GM18505 (cell line): Measurements from ENCODE around the gene S100A9.

Source experiments
- ATAC-seq: cut with Tn5 transposase; IDR thresholded peaks from one replicate; pipeline ENCODE4 v1.9.1; 2021; ENCODE audit not compliant: unreplicated experiment
- POLR2A ChIP-seq: IDR thresholded peaks from 4 replicates; pipeline ENCODE4 v1.6.1; 2011; ENCODE audit warnings: borderline replicate concordance; ENCODE audit not compliant: insufficient read depth, insufficient read length; ENCODE audit errors: extremely low read depth

S100A9 gene

DNA sequence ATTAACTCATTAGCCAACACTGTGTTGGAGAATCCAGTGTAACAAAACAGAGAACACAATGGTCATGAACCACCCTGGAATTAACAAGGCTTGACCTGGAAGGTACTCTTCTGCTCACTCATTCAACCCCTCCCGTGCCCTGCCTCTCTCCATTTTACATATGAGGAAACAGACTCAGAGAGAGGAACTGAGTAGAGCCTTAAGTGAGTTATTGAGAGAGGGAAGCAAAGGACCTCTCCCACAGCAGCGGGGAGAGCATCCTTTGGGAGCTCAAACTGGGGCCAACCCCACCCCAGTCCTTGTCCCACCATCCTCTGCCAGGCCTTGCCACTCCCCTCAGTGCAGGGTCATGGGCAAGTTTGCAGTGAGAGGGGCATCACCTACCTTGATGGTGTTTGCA lies 16.4 kb downstream of the S100A9 start:
- no peak for ATAC-seq
- no peak for TF ChIP-seq POLR2A

DNA sequence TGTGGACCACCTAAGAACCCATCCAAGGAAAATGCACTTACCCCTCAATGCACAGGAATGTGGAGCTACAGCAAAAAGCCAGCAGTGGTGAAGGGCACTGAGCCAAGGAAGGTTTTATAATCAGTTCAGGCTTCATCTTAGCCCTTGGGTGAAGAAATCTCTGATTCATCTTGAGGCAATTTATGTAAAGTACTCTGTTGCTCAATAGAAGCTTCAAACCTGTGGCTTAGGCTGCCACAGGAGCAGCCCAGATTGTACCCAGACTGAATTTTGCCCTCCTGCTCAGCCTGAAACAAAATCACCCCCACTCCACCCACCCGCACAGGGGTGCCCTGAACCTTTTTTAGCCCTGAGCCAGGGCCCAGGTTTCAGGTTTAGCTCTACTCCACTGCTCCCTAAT lies 17.9 kb downstream of the S100A9 start, which contains the start of gene S100A12:
TSS of gene S100A12 (minus strand) at position 111 of the 400 bp plus-strand sequence. CDS start 1,029 bp downstream, outside the sequence.
- ATAC-seq: no peak
- TF ChIP-seq POLR2A: no peak

DNA sequence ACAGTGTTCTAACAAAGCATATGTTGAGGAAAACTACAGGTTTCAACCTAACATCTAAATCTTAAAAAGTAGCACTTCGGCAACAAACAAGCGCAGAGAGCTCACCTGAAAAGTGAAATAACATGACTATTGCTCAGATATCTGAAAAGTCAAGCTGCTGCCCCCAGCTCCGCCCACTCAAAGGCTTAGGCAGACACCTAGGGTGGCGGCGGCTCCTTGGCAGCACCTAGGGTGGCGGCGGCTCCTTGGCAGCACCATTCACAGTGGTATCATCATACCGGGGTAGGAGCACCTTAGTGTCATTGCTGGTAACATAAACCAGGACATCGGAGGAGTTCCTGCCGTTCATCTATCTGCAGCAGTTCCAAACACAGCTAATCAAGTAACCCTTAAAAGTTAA lies 21.9 kb downstream of the S100A9 start:
- ATAC-seq: no peak
- TF ChIP-seq POLR2A: no peak

DNA sequence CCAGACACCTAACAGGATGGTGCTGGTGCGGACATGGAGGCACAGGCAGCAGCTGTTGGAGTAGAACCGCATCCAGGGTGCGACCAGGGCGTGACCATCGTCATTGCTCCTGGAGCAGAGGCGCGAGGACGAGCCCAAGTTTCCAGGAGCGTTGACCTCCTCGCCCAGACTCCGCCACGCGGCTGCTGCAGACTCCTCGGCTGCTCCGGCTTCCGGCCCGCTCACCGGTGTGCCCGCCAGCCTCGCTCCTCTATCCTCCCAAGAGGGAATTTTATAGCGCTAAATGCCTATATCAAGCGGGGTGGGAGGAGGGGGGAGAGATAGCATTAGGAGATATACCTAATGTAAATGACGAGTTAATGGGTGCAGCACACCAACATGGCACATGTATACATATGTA lies 23.1 kb downstream of the S100A9 start:
- no peak for ATAC-seq
- TF ChIP-seq POLR2A: no peak

DNA sequence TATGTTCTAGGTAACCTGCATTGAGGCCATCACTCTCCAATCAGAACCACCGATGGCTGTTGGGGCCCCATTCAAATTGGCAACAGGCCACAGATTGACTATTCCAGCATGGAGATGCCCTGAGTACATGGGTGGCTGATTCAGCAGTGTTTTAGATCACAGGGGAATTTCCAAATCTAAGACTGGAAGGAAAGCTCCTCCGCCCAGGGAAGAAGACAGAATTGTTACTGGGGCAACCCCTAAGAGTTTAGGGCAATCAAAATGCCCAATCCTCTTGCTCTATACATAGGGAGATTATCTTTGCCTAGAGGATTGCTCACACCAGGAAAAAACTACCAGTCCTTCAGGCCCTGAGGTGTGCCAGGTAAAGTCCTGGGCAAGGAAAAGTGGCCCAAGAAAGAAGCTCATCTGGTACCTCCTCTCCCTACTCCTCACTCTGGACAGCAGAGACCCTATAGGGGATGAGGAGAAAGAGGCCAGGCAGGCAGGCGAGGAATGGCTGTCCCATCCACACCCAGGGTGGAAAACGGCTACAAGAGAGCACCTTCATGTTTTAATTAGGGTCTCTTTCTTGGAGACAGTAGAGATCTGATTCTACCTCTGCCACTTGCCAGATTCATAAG lies 27.4 kb downstream of the S100A9 start:
- no peak for TF ChIP-seq POLR2A

DNA sequence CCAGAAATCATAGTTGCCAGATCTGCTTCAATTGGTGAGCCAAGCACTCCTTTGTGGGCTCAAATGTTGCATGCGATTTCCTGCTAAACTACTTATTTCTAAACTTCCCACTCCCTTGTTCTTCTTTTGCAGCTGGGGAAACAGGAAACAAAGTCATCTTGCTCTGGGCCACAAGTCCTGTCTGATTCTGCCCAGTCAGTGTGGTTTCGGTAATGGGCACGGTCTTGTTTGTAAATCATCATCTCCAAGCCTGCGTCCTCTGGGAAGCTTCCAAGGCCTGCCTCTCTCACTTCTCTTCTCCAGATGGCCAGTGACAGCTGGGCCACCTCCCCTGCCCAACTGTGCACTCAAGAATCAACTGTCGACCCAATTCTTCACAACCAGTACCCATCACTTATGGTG lies 28.8 kb downstream of the S100A9 start:
- no peak for TF ChIP-seq POLR2A
- no peak for ATAC-seq

More for the DNA sequence above, 27.4 kb downstream of the S100A9 start:
- ATAC-seq: no peak

DNA sequence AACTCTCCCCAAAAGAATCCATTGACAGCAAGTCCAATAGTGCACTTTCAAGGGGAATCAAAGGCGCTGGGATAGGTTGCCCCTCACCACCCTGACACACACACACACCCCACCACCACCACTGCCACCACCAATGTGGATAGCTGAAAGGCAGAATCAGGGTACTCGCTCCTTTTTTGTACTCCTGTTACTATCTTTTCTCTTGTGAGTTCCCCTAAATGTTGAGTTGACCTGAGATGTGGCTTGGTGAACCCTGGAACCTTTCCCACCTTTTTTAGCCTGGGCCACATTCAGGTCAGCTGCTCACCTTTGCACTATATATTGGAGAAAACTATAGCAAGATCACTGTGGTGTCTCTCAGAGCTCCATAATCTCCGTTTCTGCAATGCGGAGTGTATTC lies 29.3 kb downstream of the S100A9 start:
- no peak for ATAC-seq
- no peak for TF ChIP-seq POLR2A

DNA sequence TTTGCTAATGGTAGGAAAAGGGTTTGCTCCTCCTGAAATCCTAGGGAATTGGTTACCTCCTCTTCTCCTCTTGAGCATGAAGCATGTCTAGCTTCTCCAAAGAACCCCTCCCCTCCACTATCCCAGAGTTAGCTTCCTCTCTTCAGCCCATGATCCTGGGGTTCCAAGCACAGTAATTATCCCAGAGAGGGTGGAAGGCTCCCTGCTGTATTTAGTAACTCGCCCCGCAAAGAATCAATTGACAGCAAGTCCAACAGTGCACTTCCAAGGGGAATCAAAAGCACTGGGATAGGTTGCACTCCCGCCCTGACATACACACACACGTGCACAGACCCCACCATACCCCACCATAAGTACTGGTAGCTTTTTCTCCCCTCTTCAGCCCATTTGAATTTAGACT lies 30.1 kb downstream of the S100A9 start:
- TF ChIP-seq POLR2A: no peak
- ATAC-seq: no peak

DNA sequence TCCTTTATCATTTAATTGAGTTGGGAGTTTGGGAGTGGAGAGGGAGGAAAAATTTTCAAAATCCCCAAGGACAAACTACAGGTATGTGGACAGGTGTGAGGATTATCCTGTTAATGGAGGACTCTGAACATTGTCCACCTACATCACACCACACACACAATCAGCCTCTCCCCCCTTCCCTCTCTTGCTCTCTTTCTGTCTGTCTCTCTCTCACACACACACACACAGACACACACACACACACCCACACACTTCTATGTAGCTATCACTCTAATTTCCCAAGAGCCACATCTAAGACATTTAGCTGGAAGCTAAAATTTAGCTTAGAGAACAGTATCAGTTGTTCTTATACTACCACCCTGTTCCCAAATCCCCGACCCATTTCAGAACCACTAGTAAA lies 31.7 kb downstream of the S100A9 start:
- no peak for TF ChIP-seq POLR2A
- no peak for ATAC-seq

DNA sequence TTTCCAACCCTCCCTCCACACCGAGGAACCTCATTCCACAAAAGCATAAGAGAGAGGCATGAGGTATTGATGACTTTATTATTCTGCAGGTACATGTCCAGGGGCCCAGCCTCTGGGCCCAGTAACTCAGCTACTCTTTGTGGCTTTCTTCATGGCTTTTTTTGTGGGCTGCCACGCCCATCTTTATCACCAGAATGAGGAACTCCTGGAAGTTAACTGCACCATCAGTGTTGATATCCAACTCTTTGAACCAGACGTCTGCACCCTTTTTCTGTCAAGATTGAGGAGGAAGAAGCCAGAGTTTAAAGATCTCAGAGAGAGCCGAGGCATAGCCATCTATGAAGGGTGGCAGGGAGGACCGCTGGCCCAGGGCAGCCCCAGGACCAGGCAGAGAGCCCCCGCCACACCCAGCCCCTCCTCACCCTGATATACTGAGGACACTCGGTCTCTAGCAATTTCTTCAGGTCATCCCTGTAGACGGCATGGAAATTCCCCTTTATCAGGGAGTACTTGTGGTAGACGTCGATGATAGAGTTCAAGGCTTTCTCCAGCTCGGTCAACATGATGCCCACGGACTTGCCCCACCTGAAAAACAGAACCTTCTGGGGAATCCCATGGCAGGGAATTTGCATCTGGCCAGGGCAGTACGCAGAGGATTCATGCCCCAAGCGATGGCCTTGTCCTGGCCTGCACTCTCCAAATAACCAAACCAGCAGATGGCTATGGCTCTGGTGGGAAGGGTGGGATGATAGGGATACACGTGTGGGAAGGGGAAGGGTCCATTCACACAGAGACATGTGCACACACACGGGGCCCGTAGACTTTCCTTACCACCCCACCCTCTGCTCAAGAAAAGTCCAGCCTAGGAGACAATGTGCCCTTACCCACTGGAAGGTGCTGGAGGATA lies 32.6 kb downstream of the S100A9 start:
- TF ChIP-seq POLR2A: no peak
- no peak for ATAC-seq

DNA sequence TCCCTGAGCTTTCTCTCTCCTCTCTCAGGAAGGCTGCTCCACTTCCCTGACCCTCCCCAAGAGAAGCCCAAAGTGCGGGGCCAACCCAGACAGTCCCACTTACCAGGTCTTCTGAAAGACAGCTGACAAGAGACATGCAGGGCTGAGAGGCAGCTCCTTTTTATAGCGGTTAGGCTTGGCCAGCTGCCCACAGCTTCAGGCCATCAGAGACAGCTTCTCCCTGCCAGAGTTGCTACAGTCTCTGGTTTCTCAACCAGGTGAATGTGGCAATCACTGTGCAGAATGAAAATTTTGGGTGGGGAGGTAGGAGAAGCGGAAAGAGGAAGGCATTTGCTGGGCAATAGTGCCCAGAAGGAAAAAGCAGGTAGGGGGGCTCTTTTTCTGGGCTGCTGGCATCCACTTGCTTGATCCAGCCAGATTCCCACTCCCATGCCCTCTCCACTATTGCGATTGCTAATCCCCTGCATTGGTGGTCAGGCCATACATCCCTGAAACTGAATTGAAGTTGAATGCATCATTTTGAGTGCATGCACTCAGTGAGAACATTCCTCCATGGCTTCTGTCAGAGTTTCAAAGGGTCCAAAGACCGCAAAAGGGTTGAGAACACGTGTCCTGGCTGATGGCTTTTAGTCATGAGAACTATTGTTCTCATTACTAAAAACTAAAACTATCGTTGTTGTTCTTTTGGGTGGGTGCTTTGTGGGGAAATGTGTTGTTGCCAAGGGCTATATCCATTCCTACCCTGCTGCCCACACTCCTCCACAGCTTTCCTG lies 33.5 kb downstream of the S100A9 start, which contains the start of gene S100A8:
TSS of gene S100A8 (minus strand) at position 136 of the 773 bp plus-strand sequence. CDS start 538 bp downstream, outside the sequence.
- no peak for ATAC-seq
- TF ChIP-seq POLR2A: no peak

DNA sequence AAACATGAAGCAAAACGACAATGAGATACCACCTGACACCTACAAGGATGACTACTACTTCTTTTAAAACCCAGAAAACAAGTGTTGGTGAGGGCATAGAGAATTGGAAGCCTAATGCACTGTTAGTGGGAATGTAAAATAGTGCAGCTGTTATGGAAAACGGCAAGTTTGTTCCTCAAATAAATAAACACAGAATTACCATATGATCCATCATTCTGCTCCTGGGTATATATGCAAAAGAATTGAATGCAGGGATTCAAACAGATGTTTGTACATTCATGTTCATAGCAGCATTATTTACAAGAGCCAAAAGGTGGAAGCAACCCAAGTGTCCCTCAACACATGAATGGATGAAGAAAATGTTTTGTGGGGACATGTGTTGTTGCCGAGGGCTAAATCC lies 34.6 kb downstream of the S100A9 start:
- ATAC-seq: no peak
- TF ChIP-seq POLR2A: no peak

DNA sequence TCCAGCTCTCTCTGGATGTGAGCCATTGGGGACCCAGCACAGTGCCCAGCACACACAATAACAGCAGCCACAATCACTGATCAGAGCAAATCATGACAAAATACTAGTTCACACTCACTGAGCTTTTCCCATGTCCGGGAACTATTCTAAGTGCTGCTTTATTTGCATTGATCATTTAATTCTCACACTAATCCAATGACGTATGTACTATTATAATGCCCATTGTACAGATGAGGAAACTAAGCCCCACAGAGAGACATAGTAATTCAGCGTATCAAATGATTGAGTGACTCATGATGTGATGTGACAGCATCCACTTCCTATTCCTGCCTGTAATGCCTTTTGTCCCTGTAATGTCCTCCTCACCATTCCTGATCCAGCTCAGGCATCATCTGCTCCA lies 35.2 kb downstream of the S100A9 start:
- no peak for ATAC-seq
- TF ChIP-seq POLR2A: no peak

DNA sequence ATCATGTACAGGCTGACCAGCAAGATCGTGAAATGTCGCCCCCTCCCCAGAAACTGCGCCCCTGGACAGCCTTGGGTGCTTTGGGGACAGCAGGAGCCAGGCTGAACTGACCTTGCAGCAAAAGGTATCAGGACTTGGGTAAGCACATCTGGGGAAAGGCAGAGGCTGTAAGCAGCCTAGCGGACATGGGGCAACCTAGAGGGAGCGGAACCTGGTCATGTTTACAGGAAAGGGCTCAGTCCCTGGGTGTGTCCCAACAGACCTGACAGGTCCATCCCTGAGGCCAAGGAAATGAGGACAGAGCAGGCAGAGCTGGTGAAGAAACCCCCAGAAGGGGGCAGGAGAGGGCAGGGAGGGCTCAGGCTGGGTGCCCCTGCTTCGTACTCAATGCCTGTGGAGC lies 36.3 kb downstream of the S100A9 start:
- no peak for ATAC-seq
- TF ChIP-seq POLR2A: no peak

DNA sequence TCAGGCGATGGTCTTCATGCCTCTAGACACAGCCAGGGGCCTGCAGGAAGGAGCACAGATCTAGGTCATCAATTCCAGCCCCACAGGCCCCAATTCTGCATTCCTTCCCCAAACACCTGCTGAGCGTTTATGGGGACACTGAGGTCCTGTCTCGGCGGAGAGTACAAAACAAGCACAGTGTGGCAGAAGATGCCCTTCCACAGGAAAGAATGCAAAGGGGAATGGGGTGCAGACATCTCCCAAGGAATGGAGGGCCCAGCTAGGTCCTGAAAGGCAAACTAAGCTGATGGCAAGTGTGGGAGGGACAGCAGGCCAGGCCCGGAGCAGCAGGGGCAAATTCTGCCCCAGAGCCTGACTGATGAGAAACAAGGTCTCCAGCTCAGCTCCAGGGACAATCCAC lies 36.7 kb downstream of the S100A9 start:
- TF ChIP-seq POLR2A: no peak
- ATAC-seq: no peak
